Measurements from ENCODE around the gene TBCC. TPM values are rescaled to one million over a fixed set of nuclear protein-coding genes. Genes with fewer than 3 reads are reported as not detected.

TBCC gene
- total and polyA plus RNA-seq, 2 experiments from 2014 or later: 47.4 to 67.1 TPM

DNA sequence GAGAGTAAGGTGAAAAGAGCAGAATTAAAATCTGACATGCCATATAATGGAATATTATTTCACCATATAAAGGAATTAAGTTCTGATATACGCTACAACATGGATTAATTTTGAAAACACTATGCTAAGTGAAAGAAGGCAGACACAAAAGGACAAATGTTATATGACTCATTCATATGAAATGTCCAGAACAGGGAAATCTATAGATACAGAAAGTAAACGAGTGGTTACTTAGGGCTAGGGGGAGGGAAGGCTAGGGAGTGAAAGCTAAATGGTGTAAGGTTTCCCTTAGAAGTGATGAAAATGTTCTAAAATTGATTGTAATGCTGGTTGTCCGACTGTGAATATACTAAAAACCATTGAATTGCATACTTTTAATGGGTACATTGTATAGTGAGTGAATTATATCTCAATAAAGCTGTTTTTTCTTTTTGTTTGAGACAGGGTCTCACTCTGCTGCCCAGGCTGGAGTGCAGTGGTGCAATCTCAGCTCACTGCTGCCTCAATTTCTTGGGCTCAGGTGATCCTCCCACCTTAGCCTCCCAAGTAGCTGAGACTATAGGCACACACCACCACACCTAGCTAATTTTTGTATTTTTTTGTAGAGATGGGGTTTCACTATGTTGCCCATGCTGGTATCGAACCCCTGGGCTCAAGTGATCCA is 31.7 kb downstream of the TBCC start:
- TF ChIP-seq, protein P1, sequence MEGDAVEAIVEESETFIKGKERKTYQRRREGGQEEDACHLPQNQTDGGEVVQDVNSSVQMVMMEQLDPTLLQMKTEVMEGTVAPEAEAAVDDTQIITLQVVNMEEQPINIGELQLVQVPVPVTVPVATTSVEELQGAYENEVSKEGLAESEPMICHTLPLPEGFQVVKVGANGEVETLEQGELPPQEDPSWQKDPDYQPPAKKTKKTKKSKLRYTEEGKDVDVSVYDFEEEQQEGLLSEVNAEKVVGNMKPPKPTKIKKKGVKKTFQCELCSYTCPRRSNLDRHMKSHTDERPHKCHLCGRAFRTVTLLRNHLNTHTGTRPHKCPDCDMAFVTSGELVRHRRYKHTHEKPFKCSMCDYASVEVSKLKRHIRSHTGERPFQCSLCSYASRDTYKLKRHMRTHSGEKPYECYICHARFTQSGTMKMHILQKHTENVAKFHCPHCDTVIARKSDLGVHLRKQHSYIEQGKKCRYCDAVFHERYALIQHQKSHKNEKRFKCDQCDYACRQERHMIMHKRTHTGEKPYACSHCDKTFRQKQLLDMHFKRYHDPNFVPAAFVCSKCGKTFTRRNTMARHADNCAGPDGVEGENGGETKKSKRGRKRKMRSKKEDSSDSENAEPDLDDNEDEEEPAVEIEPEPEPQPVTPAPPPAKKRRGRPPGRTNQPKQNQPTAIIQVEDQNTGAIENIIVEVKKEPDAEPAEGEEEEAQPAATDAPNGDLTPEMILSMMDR (IDR thresholded peaks at IDR 0.05; ENCODE audit: low read depth, low read length): no peak
- Histone ChIP-seq H3K27me3 (no peaks in the 10 kb centered on the region), H3K4me3 (no peak overlapping the region), H3K4me1 (ENCODE audit: low read depth) (peaks cover 17% of the 10 kb centered on the region), H3K36me3 (no peaks in the 10 kb centered on the region), H3K9me3 (ENCODE audit: low read depth) (no peaks in the 10 kb centered on the region), H3K27ac (no peak overlapping the region)
- peak in 1 of 2 donors; percentile 78 for DNase-seq (ENCODE audit: low read depth in 1 of 2, low spot score in 1 of 2)

DNA sequence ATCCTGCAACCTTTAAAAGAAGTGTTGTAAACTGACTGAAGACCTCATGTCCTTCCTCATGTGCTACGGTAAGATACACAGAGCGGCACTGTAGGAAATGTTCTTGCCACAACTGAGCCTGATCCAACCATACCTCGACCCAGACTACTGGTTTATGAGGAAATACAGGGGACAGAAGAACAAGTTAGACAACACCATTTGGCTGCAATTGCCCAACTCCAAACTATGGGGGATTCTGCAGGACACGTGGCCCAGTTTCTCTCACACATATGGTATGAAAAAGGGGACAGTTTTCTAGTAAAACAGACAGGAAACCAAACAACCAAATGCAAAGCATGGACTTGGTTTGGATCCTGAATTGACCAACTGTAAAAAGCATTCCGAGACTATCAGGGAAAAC is 34.0 kb downstream of the TBCC start:
- Histone ChIP-seq H3K27ac (peak overlapping the region; percentile 99), H3K9me3 (ENCODE audit: low read depth) (no peaks in the 10 kb centered on the region), H3K27me3 (no peaks in the 10 kb centered on the region), H3K4me1 (ENCODE audit: low read depth) (peaks cover 17% of the 10 kb centered on the region), H3K36me3 (no peaks in the 10 kb centered on the region), H3K4me3 (no peak overlapping the region)
- TF ChIP-seq, protein P1 (IDR thresholded peaks at IDR 0.05; ENCODE audit: low read depth, low read length): no peak
- DNase-seq (ENCODE audit: low read depth in 1 of 2, low spot score in 1 of 2): no peak

DNA sequence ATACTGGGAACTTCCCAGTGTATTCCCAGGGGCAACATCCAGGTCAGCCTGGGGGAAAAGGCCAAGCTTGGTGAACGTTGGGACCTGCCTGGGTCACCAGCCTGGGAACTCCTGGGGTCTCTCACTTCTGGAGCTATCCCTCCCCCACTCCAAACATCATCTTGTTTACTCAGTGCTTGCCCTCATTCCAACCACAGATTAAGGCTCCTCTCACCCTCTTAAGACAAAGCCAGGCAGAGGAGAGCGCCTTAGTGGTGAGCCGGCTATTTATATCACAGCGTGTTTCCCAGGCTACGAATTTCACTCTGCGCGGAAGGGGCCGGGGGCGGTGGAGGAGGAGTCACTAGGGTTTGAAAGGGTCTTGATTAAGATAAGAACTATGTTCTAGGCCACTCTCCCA is 35.6 kb downstream of the TBCC start:
- no peaks in the 10 kb centered on the region for H3K36me3 ChIP-seq
- H3K4me1 ChIP-seq (ENCODE audit: low read depth): peaks cover 17% of the 10 kb centered on the region
- DNase-seq (ENCODE audit: low read depth in 1 of 2, low spot score in 1 of 2): peak; percentile 65 to 82
- H3K27me3 ChIP-seq: no peaks in the 10 kb centered on the region
- TF ChIP-seq, protein P1 (IDR thresholded peaks at IDR 0.05; ENCODE audit: low read depth, low read length): no peak
- H3K27ac ChIP-seq: peak overlapping the region; percentile 99
- H3K4me3 ChIP-seq: no peak overlapping the region
- H3K9me3 ChIP-seq (ENCODE audit: low read depth): no peaks in the 10 kb centered on the region

DNA sequence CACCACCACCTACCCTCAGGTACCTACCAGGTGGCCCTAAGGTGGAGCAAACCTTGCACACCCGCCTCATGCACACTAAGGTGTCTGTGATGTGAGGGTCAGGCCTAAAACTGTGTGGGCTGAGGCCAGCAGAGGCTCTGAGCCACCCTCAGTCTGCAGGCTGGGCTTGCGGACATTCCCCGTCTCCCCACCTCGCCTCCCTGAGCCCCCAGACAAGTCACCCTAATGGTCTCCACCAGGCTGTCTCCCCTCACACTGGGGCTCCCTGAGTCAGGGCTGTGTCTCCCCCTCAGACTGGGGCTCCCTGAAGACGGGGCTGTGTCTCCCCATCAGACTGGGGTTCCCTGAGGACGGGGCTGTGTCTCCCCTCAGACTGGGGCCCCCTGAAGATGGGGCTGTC is 36.0 kb downstream of the TBCC start:
- peak overlapping the region; percentile 99 for H3K27ac ChIP-seq
- TF ChIP-seq, protein P1 (IDR thresholded peaks at IDR 0.05; ENCODE audit: low read depth, low read length): no peak

DNA sequence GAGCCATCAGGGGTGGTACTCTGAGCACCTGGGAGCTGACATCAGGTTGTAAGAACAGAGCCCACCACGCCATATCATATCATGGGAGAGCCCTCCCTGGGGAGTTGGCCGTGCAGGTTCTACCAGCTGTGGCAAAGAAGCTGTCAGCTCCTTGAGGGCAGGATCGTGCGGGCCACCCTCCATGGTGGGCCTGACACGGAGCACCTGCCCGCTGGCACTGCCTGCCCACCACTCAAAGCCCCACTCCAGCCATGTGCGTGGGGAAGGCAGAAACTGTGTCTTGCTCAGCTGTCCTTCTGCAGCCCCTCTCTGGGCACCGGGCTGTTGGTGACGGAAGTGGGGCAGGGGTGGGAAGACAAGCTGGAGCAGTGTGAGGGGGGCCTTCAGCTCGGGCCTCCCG is 37.8 kb downstream of the TBCC start:
- H3K36me3 ChIP-seq: no peaks in the 10 kb centered on the region
- H3K4me3 ChIP-seq: no peak overlapping the region
- H3K4me1 ChIP-seq (ENCODE audit: low read depth): peaks cover 25% of the 10 kb centered on the region
- TF ChIP-seq, protein P1 (IDR thresholded peaks at IDR 0.05; ENCODE audit: low read depth, low read length): no peak
- H3K27ac ChIP-seq: no peak overlapping the region
- no peak for DNase-seq (ENCODE audit: low read depth in 1 of 2, low spot score in 1 of 2)
- no peaks in the 10 kb centered on the region for H3K9me3 ChIP-seq (ENCODE audit: low read depth)
- no peaks in the 10 kb centered on the region for H3K27me3 ChIP-seq

More for the DNA sequence above, 36.0 kb downstream of the TBCC start:
- Histone ChIP-seq H3K9me3 (ENCODE audit: low read depth) (no peaks in the 10 kb centered on the region), H3K4me1 (ENCODE audit: low read depth) (peaks cover 17% of the 10 kb centered on the region), H3K27me3 (no peaks in the 10 kb centered on the region), H3K36me3 (no peaks in the 10 kb centered on the region), H3K4me3 (no peak overlapping the region)
- DNase-seq (ENCODE audit: low read depth in 1 of 2, low spot score in 1 of 2): no peak

All from cardiac muscle cell (in vitro differentiated cells and primary cell).